ENCODE data around the gene IL18.
"Not testable (repeated sequence)": the region's sequence is repeated elsewhere in the genome, so short reads cannot be mapped to it uniquely, and the experiment has no call there.

Gene IL18

DNA sequence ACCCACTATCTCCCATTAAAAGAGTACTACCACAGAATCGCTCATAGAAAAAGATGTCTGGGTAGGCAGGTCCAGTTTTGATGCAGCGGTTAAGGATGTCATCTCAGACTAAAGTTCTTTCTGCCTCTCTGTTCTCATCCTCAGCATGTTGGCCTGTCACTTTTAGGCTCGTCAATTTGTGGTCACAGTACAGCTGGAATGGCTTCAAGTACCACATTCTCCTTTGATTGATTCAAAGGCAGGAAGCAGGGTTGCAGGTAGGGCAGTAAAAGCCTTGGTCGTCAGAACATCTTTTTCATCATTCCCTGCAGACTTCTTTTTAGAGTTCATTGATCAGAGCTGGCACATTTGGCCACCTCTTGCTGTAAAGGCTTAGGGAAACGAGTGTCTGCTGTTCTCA lies 48.5 kb downstream of the IL18 start:
- no peak for DNase-seq

DNA sequence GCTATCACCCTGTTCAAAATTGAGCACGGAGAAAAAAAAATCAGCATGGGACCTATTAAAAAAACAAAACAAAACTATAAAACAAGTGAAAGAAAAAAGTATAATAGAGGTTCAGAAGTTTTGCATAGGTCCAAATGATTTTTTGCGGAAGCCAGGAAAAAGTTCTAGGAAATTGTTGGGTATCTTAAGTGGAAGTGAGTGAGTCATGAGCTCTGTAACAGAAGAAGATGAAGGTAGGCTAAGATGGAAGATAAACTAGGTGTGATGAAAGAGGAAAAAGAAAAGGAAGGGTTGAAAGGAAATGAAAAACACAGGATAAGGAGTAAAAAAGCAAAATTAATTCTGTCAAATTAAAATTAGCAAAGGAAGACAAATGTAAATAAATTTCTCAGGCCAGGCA lies 49.4 kb downstream of the IL18 start:
- DNase-seq, result no peak

DNA sequence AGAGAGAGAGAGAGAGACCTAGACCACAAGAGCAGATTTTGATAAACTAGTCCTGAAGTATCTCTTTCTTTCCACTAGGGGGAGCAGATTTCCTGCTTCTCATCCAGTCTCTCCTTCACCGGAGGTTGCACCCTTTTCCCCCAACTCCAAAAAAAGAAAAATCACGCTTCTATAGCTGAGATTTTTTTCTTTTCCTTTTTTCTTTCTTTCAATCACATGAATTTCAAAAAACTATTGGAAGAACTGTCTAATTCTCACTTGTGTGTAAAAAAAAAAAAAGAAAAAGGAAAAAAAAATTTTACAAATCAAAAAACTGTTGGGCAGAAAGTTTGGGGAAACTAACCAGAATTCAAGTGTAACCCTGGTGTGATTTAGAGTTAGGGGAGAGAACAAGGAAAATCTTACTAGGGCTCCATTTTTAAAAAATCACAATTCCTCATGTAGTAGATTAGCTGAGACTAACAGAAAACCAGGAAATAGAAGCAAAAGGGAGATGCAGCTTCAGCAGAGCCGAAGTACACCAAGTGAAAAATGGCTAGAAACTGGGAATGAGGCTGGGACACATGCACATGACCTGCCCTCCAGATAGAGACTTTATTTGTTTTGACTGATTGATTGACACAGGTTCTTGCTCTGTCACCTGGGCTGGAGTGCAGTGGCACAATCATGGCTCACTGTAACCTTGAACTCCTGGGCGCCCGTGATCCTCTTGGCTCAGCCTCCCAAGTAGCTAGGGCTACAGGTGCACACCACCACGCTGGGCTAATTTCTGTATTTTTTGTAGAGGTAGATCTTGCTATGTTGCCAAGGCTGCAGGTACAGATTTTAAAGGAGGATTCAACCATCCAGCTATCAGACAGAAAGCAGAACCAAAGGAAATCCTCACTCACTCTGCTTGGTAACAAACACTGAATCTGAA lies 50.1 kb downstream of the IL18 start:
- DNase-seq, result peak; percentile 58 to 92

DNA sequence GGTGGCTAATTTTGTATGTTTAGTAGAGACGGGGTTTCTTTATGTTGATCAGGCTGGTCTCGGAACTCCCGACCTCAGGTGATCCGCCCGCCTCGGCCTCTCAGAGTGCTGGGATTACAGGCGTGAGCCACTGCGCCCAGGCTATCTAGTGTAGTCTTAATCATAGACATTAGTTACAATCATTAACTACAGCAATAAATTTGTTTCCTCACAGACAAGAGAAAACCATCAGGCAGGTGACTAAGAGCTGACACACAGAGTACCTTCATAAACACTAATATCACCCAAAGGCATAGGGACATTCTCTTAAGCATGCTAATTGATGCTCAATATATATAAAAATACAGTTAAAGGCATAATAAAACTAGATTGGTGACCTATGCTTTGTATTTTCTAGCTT lies 57.8 kb downstream of the IL18 start:
- DNase-seq, result no peak

DNA sequence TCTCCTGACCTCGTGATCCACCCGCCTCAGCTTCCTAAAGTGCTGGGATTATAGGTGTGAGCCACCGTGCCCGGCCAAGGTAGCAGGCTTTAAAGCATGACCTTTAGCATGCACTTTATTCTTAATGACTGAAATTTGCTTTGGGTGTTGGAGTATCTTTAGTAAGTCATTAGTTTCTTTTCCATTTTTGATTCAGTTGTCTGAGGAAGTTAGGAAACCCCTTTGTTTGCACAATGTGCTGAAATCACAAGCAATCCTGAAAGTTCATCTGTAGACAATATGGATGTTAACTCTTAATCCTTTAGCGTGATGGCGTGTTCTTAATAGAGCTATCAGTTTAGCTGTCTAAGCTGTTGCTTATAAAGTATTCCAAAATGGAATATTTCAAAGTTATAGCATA lies 60.4 kb downstream of the IL18 start:
- no peak for DNase-seq

DNA sequence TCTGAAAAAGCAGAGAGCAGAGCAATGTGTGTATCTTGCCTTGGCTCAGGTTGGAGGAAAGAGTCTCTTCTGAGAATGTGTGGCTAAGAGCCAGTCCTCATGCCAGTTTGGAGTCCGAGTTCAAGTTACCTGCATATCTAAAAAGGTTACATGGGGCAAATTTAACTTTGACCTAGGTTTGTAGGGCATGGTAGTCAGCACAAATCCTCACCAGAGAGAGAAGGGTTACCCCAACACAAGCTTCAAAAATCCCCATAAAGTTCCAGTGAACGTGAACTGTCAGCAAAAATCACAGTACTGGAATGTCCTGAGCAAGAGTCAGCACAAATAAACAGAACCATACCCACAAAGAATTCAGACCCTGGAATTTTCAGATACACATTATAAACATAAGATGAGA lies 63.4 kb downstream of the IL18 start:
- no peak for DNase-seq

DNA sequence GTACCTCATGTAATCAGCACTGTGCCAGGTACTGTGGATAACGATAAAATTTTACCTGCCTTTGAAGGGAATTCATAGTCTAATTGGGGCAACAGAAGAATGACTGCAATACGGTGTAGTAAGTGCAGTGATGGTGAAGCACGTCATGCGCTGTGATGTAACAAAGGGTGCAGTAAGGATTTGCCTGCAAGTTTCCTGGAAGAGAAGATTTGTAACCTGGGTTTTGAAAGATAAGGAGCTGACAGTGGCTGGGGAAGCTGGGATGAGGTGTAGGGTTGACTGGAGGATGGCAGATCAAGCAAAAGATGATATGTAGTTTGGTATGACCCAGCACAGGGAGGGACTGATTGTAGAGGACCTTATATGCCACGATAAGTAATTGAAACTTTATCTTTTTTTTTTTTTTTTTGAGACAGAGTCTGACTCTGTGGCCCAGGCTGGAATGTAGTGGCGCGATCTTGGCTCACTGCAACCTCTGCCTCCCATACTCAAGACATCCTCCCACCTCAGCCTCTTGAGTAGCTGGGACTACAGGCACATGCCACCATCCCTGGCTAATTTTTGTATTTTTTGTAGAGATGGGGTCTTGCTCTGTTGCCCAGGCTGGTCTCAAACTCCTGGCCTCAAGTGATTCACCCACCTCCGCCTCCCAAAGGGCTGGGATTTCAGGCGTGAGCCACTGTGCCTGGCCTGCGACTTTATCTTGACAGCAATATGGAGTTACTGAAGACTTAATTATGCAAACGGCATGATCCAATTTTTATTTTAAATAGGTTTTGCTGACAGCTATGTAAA lies 66.0 kb downstream of the IL18 start:
- DNase-seq, result no peak

DNA sequence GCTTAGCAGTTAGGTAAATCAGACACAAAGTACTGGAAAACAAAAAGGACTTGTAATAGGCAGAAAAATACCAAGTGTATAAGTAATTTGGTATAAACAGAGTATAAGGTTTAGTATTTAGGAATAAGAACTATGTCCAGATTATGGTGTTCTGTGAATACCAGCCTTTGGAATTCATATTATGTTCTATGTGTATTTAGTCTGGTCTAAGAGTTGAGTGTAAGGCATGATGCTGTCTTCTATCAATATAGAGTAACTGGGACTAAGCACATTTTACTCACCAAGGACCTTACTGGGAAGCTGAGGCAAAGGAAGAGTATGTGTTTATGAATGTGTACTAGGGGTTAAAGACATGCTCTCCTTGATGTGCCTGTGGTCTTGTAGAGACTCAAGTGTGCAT lies 67.7 kb downstream of the IL18 start:
- DNase-seq, result no peak

DNA sequence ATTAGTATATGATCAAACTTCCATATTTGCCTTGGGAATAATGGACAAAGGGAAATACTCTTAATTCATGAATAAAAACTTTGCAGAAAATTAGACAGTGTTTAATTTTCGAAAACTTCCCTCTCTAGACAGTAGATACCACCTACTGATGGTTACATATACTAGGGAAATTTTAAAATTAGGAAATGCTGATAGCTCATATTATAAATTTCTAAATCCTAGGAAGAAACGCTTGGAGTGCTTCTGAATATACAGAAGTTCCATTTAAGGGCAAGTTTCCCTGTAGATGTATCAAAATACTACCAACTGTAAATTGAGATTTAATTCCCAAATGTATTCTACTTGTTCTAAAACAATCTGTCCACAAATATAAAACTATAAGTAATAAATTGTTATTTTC lies 68.6 kb downstream of the IL18 start:
- DNase-seq, result not testable (repeated sequence)
